HEK293 (cell line): ENCODE measurements around the gene SEMA4D.

ENCODE experiments used
- CTCF ChIA-PET: fragments of 350-600 bp; formaldehyde crosslinking; extraction: SDS; loops from one replicate; lab custom pipeline; 2021; ENCODE audit warnings: antibody characterized with exemption; lab: Yijun Ruan, JAX
- POLR2A ChIA-PET: fragments of 300-600 bp; formaldehyde crosslinking; extraction: SDS; loops from one replicate; lab custom pipeline; 2020; ENCODE audit warnings: antibody characterized with exemption, inconsistent platforms; lab: Yijun Ruan, JAX
- H3K27ac ChIP-seq: fragments of 200-500 bp; sonication (Bioruptor generic); 2 replicates; pipeline ENCODE4 v1.5.1; 2014; ENCODE audit warnings: low read depth, low read length, control low read depth, inconsistent platforms; ENCODE audit errors: extremely low read depth
- H3K36me3 ChIP-seq, 2 experiments: fragments of 200-500 bp in 1 of 2; sonication (Bioruptor generic) in 1 of 2; 1 replicate in 1 of 2; 2 replicates in 1 of 2; pipeline ENCODE4 v1.5.1; 2014 to 2017; ENCODE audit warnings: inconsistent platforms in 2 of 2, low read length in 2 of 2; ENCODE audit not compliant: control insufficient read depth in 2 of 2, insufficient read depth in 1 of 2
- H3K4me1 ChIP-seq: fragments of 200-500 bp; sonication (Bioruptor generic); 2 replicates; pipeline ENCODE4 v1.5.1; 2014; ENCODE audit warnings: mild to moderate bottlenecking, low read length, inconsistent platforms; ENCODE audit not compliant: control insufficient read depth, insufficient read depth
- H3K4me3 ChIP-seq: 2 replicates; pipeline ENCODE4 v1.5.1; 2011; ENCODE audit warnings: low read depth, mild to moderate bottlenecking, control low read depth, low read length, moderate library complexity
- H3K9me3 ChIP-seq: fragments of 200-500 bp; sonication (Bioruptor generic); 2 replicates; pipeline ENCODE4 v1.5.1; 2014; ENCODE audit warnings: low read depth, low read length, inconsistent platforms; ENCODE audit not compliant: control insufficient read depth, insufficient read depth
- GLIS2 ChIP-seq: fragments of 450-650 bp; formaldehyde crosslinking; IDR thresholded peaks from 2 replicates; pipeline ENCODE4 v1.5.1; 2016; ENCODE audit warnings: missing biosample characterization, missing genetic modification characterization
- KLF1 ChIP-seq: fragments of 450-650 bp; formaldehyde crosslinking; IDR thresholded peaks from 2 replicates; pipeline ENCODE4 v1.5.1; 2016; ENCODE audit warnings: missing biosample characterization, missing genetic modification characterization
- KLF16 ChIP-seq: fragments of 450-650 bp; formaldehyde crosslinking; IDR thresholded peaks from 2 replicates; pipeline ENCODE4 v1.5.1; 2017; ENCODE audit warnings: missing biosample characterization, missing genetic modification characterization
- RBAK ChIP-seq: fragments of 450-650 bp; formaldehyde crosslinking; IDR thresholded peaks from 2 replicates; pipeline ENCODE4 v1.5.1; 2016; ENCODE audit warnings: missing biosample characterization, missing genetic modification characterization
- SP7 ChIP-seq: fragments of 450-650 bp; formaldehyde crosslinking; IDR thresholded peaks from 2 replicates; pipeline ENCODE4 v1.5.1; 2016; ENCODE audit warnings: missing biosample characterization, missing genetic modification characterization
- TRIM28 ChIP-seq: IDR thresholded peaks from 2 replicates; pipeline ENCODE4 v1.6.1; 2011; ENCODE audit warnings: low read length, control low read depth, borderline replicate concordance
- ZBTB48 ChIP-seq: fragments of 450-650 bp; formaldehyde crosslinking; IDR thresholded peaks from 2 replicates; pipeline ENCODE4 v1.5.1; 2016; ENCODE audit warnings: missing biosample characterization, missing genetic modification characterization
- ZEB2 ChIP-seq: fragments of 450-650 bp; formaldehyde crosslinking; IDR thresholded peaks from 2 replicates; pipeline ENCODE4 v1.5.1; 2016; ENCODE audit warnings: missing biosample characterization, missing genetic modification characterization
- ZFP37 ChIP-seq: fragments of 450-650 bp; formaldehyde crosslinking; IDR thresholded peaks from 2 replicates; pipeline ENCODE4 v1.5.1; 2016; ENCODE audit warnings: missing biosample characterization, missing genetic modification characterization
- ZNF112 ChIP-seq: fragments of 450-650 bp; formaldehyde crosslinking; IDR thresholded peaks from 2 replicates; pipeline ENCODE4 v1.5.0; 2017; ENCODE audit warnings: missing biosample characterization, missing genetic modification characterization
- ZNF114 ChIP-seq: fragments of 450-650 bp; formaldehyde crosslinking; IDR thresholded peaks from 2 replicates; pipeline ENCODE4 v1.5.0; 2017; ENCODE audit warnings: missing biosample characterization, missing genetic modification characterization
- ZNF157 ChIP-seq: fragments of 450-650 bp; formaldehyde crosslinking; IDR thresholded peaks from 2 replicates; pipeline ENCODE4 v1.5.1; 2016; ENCODE audit warnings: missing biosample characterization, missing genetic modification characterization
- ZNF239 ChIP-seq: fragments of 450-650 bp; formaldehyde crosslinking; IDR thresholded peaks from 2 replicates; pipeline ENCODE4 v1.5.1; 2016; ENCODE audit warnings: missing biosample characterization, missing genetic modification characterization
- ZNF366 ChIP-seq: fragments of 450-650 bp; formaldehyde crosslinking; conservative IDR thresholded peaks from 2 replicates; pipeline ENCODE4 v1.5.1; 2016; ENCODE audit warnings: missing biosample characterization, missing genetic modification characterization
- ZNF37A ChIP-seq: fragments of 450-650 bp; IDR thresholded peaks from 2 replicates; pipeline ENCODE4 v1.5.1; 2018; ENCODE audit warnings: missing biosample characterization, missing genetic modification characterization
- ZNF558 ChIP-seq: fragments of 450-650 bp; formaldehyde crosslinking; IDR thresholded peaks from 2 replicates; pipeline ENCODE4 v1.5.1; 2016; ENCODE audit warnings: missing biosample characterization, missing genetic modification characterization
- ZNF626 ChIP-seq: fragments of 450-650 bp; sonication (Bioruptor Pico); formaldehyde crosslinking; IDR thresholded peaks from 2 replicates; pipeline ENCODE4 v1.5.1; 2018; ENCODE audit warnings: missing biosample characterization, missing genetic modification characterization, inconsistent platforms
- ZNF768 ChIP-seq: fragments of 450-650 bp; formaldehyde crosslinking; IDR thresholded peaks from 2 replicates; pipeline ENCODE4 v1.5.1; 2018; ENCODE audit warnings: missing biosample characterization, mild to moderate bottlenecking, missing genetic modification characterization
- ZSCAN18 ChIP-seq: fragments of 450-650 bp; formaldehyde crosslinking; IDR thresholded peaks from 2 replicates; pipeline ENCODE4 v1.5.1; 2016; ENCODE audit warnings: missing biosample characterization, missing genetic modification characterization
- TF ChIP-seq, protein P1 (sequence below): fragments of 450-650 bp; formaldehyde crosslinking; IDR thresholded peaks from 2 replicates; pipeline ENCODE4 v1.5.1; 2016; ENCODE audit warnings: missing biosample characterization, missing genetic modification characterization
- TF ChIP-seq, protein P2 (sequence below): fragments of 450-650 bp; formaldehyde crosslinking; IDR thresholded peaks from 2 replicates; pipeline ENCODE4 v1.5.1; 2017; ENCODE audit warnings: missing biosample characterization, missing genetic modification characterization
- TF ChIP-seq, protein P3 (sequence below): fragments of 450-650 bp; formaldehyde crosslinking; IDR thresholded peaks from 2 replicates; pipeline ENCODE4 v1.5.1; 2017; ENCODE audit warnings: missing biosample characterization, mild to moderate bottlenecking, missing genetic modification characterization, moderate library complexity

The SEMA4D gene

GRCh38 chr9:89494199-89494598, 3.7 kb downstream of the SEMA4D start:
- peaks cover 2% of the 10 kb centered on the region; the same call in 1 of the 2 replicates for H3K4me1 ChIP-seq
- no peak overlapping the region for H3K27ac ChIP-seq
- ChIA-PET POLR2A (no interaction called here), CTCF (no interaction called here)
- H3K36me3 ChIP-seq, result no peaks in the 10 kb centered on the region
- no peak overlapping the region for H3K4me3 ChIP-seq
- no peaks in the 10 kb centered on the region for H3K9me3 ChIP-seq
- no peak for TF ChIP-seq ZSCAN18 (tag by site-specific recombination)
- TF ChIP-seq, protein P1, sequence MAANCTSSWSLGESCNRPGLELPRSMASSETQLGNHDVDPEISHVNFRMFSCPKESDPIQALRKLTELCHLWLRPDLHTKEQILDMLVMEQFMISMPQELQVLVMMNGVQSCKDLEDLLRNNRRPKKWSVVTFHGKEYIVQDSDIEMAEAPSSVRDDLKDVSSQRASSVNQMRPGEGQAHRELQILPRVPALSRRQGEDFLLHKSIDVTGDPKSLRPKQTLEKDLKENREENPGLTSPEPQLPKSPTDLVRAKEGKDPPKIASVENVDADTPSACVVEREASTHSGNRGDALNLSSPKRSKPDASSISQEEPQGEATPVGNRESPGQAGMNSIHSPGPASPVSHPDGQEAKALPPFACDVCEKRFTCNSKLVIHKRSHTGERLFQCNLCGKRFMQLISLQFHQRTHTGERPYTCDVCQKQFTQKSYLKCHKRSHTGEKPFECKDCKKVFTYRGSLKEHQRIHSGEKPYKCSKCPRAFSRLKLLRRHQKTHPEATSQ (tag by site-specific recombination), result no peak
- no peak for TF ChIP-seq KLF1 (tag by site-specific recombination)
- TF ChIP-seq ZNF768 (tag by site-specific recombination), result no peak
- TF ChIP-seq ZBTB48 (tag by site-specific recombination), result no peak
- no peak for TF ChIP-seq ZNF366 (tag by site-specific recombination)
- TF ChIP-seq ZNF37A, result no peak
- TF ChIP-seq KLF16 (tag by site-specific recombination), result no peak
- TF ChIP-seq ZNF157, result no peak
- no peak for TF ChIP-seq ZNF626 (tag by site-specific recombination)
- TF ChIP-seq SP7, result no peak
- no peak for TF ChIP-seq TRIM28
- TF ChIP-seq, protein P2, sequence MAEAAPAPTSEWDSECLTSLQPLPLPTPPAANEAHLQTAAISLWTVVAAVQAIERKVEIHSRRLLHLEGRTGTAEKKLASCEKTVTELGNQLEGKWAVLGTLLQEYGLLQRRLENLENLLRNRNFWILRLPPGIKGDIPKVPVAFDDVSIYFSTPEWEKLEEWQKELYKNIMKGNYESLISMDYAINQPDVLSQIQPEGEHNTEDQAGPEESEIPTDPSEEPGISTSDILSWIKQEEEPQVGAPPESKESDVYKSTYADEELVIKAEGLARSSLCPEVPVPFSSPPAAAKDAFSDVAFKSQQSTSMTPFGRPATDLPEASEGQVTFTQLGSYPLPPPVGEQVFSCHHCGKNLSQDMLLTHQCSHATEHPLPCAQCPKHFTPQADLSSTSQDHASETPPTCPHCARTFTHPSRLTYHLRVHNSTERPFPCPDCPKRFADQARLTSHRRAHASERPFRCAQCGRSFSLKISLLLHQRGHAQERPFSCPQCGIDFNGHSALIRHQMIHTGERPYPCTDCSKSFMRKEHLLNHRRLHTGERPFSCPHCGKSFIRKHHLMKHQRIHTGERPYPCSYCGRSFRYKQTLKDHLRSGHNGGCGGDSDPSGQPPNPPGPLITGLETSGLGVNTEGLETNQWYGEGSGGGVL (tag by site-specific recombination), result no peak
- no peak for TF ChIP-seq ZNF114 (tag by site-specific recombination)

- POLR2A ChIA-PET, result no interaction called here
- no peak for TF ChIP-seq ZFP37
- no peak for TF ChIP-seq RBAK (tag by site-specific recombination)
- no peak for TF ChIP-seq ZNF558
- no peak for TF ChIP-seq ZNF112 (tag by site-specific recombination)
- TF ChIP-seq GLIS2 (tag by site-specific recombination), result no peak
- TF ChIP-seq ZEB2 (tag by site-specific recombination), result no peak
Measured at GRCh38 chr9:89493671-89494070, 4.2 kb downstream of the SEMA4D start.

DNA sequence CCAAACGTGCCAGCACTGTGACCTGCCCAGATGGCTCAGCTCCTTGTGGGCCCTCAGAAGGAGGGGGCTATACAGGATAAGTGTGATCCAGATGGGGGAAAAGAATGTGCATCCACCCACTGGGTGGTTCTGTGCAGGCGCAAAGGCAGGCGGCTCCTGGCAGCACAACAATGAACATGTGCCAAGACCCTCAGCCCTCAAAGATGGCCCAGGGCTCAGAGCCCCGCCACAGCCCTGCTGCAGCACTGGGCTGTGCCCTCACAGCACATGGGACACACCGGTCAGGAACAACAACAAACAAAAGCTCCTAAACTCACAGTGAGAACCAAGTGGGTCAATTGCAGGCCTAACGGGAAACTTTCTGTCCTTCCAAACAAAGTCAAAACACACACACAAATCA, 4.7 kb downstream of the SEMA4D start:
- ChIA-PET CTCF (no interaction called here), POLR2A (no interaction called here)
- Histone ChIP-seq H3K9me3 (no peaks in the 10 kb centered on the region), H3K4me1 (no peaks in the 10 kb centered on the region), H3K36me3 (no peaks in the 10 kb centered on the region), H3K4me3 (no peak overlapping the region), H3K27ac (no peak overlapping the region)
- TF ChIP-seq, protein P3, sequence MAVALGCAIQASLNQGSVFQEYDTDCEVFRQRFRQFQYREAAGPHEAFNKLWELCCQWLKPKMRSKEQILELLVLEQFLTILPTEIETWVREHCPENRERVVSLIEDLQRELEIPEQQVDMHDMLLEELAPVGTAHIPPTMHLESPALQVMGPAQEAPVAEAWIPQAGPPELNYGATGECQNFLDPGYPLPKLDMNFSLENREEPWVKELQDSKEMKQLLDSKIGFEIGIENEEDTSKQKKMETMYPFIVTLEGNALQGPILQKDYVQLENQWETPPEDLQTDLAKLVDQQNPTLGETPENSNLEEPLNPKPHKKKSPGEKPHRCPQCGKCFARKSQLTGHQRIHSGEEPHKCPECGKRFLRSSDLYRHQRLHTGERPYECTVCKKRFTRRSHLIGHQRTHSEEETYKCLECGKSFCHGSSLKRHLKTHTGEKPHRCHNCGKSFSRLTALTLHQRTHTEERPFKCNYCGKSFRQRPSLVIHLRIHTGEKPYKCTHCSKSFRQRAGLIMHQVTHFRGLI (tag by site-specific recombination), result peak; percentile 75; the same call in 1 of the 2 replicates
- no peak for TF ChIP-seq ZNF239

More at GRCh38 chr9:89493671-89494070, 4.2 kb downstream of the SEMA4D start:
- CTCF ChIA-PET, result no interaction called here
- Histone ChIP-seq H3K36me3 (no peaks in the 10 kb centered on the region), H3K9me3 (no peaks in the 10 kb centered on the region), H3K4me1 (peaks cover 2% of the 10 kb centered on the region; the same call in 1 of the 2 replicates), H3K4me3 (no peak overlapping the region), H3K27ac (no peak overlapping the region)
